GM12874 (cell line): ENCODE results near the gene ARHGAP26.

ENCODE experiments used
- TF ChIP-seq, protein P1 (sequence below): IDR thresholded peaks from 2 replicates; pipeline ENCODE4 v1.5.1; 2011; ENCODE audit warnings: low read depth, mild to moderate bottlenecking, control low read depth, low read length, moderate library complexity; ENCODE audit not compliant: insufficient read depth

Gene ARHGAP26

DNA sequence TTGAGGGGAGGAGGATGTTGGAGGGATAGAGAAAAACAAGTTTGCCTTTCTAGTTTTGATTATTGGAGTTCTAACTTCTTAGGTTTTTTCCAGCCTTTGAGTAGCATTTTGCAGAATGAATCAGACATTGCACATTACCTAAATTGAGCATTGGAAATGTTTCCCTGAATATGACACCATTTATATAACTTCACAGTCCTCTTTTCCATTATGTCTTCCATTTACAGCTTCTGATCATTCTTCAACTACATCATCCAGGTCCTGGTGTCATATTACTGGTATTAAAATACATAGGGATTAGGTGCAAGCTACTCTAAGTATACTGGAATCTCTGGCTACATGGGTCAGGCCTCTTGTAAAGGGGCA lies 286.1 kb downstream of the ARHGAP26 start:
- TF ChIP-seq, protein P1, sequence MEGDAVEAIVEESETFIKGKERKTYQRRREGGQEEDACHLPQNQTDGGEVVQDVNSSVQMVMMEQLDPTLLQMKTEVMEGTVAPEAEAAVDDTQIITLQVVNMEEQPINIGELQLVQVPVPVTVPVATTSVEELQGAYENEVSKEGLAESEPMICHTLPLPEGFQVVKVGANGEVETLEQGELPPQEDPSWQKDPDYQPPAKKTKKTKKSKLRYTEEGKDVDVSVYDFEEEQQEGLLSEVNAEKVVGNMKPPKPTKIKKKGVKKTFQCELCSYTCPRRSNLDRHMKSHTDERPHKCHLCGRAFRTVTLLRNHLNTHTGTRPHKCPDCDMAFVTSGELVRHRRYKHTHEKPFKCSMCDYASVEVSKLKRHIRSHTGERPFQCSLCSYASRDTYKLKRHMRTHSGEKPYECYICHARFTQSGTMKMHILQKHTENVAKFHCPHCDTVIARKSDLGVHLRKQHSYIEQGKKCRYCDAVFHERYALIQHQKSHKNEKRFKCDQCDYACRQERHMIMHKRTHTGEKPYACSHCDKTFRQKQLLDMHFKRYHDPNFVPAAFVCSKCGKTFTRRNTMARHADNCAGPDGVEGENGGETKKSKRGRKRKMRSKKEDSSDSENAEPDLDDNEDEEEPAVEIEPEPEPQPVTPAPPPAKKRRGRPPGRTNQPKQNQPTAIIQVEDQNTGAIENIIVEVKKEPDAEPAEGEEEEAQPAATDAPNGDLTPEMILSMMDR: no peak

DNA sequence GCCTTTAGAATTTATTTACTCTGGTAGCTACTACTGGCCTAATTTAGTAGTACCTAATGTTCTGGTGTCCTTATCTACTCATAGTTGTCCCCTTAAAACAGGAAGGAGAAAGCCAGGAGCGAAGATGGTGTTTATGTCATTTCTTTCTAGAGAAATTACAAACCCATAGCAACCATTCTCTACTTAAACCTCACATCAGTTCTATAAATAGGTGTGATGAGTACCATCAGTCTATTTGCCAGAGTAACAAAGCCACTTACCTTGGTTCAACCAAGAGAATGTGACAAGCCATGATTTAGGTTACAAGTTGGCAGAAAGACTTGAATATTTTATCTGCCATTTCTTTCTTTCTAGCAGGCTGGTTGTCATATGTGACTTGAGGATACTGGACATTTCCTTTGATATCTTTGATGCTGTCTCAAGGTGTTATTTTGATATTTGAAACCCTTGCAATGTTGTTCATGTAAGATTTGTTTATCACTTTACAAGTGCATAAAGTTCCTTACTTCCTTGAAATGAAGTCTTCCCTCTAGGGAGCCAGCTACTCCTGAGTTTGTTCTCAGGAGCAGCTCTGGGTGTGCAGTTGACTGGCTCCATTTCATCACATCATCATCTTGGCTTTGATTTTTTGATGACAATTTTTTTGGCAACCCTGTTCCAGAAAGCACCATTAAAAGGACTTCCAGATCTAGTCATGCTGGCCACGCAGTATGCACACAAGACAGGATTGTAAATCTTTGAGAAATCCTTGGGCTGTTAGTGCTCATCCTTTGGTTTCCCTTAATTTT lies 286.8 kb downstream of the ARHGAP26 start:
- TF ChIP-seq, protein P1: no peak

DNA sequence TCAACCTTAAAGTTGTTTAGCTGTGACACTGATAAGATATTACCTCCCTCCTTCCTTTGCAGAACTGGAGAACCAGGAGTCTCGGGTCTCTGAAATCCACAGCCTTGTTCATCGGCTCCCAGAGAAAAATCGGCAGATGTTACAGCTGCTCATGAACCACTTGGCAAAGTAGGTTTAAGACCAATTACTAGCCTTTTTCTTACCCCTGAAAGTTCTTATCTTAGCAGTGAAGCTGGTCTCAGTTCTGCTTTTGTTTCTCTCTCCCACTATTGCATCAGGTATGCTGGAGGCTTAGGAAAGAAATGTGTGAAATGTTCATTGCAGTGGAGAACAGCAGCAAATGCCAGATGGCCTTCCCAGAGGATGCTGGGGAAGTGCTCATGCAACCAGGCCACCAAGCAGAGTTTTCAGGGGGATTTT lies 287.4 kb downstream of the ARHGAP26 start:
- TF ChIP-seq, protein P1: no peak

DNA sequence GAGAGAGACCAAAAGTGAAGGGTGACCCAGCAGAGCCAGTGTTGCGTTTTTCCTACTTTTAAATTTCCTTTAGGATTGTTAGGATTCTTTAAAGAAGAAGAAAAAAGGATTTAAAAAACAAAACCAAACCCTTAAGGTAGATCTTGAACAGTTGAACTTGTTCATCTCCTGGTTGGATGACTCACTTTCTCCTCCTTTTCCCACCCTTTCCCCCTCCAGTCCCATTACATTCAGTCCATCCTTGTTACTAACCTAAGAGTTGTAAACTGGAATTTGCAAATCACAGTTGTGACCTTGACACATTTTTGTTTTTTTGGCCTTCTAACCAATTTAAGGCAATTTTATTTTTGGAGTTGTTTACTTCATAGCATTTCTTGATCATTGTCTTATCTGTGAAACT lies 289.2 kb downstream of the ARHGAP26 start:
- TF ChIP-seq, protein P1: no peak

DNA sequence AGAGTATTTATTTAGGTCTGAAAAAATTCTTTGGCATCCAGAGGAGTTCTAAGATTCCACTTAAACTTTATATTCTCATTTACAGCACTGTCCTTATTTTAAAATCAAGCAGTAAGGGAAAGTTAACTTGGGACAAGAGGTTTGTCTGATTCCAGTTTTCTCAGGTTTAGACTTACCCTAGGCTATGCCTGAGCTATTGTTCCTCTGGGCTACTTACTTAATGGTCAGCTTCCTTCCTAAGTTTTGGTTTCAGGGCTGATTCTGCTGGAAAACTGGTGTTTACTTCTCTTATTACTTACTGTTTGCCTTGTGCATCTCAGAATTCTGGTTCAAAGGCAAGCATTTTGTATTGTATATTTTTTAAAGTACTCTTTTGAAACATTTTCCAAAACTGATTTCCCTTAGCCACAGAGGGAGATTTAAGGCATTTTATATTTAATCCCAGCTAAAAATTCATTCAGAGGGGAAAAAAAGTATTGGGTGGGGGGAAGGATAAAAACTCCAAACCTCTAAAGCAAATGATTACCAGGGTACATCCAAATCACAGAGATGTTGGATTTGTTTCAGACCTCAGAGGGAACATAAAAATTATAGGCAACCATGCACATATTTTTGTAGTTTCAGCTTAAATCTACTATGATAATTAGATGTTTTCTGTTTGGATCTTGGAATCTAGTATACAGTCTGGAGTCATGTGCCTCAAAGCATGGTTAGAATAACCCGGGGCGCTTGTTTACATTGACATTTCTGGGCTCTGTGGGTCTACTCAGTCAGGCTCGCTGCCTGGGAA lies 290.0 kb downstream of the ARHGAP26 start:
- TF ChIP-seq, protein P1: no peak

DNA sequence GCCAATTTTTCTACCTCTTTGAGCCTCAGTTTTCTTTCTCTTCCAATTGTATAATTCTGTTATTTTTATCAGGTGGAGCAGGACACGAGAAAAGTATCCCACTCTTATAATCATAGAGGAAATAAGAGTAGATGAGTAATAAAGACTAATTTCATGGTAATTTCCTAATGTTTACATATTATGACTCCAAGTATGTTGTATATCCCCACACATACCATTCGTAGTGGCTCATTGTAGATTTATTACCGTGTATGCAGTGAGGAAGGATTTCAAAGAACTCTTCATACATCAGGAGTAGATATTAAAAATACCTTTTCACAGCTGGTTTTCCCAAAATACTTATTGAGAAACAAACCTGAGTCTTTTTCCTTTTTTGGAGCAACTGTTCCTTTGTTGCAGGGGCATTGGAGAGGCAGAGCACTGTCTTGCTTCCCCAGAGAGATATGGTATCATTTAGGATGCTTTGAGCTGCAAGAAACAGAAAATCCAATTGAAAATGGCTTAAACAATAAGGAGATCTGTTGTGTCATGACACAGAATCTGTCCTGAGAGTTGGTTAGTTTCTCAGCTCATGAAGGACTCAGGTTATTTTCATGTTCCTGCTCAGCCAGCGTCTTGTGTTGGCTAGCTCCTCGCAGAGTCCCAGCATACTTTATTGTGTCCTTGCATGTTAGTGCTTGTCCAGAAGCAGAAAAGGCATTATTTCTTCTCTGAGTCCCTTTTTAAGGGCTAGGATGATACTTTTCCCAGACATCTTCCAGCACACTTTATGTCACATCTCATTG lies 291.2 kb downstream of the ARHGAP26 start:
- TF ChIP-seq, protein P1: no peak

DNA sequence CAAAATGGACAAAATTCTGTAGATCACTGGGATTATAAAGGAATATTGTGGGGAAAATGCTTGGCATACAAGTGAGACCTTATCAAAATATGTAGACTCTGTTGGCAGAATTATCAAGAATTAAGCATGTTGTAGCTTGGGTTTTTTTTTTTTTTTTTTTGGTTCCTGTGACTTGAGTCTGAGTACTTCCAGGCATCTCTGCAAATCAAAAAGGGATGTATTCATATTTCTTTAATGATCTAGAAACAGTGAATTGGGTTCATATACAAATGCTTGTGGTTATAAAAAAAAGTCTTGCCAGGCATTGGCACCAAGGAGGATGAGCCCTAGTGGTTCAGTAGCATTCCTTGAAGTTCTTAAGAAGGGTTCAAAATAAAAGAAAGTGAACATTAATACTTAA lies 292.2 kb downstream of the ARHGAP26 start:
- TF ChIP-seq, protein P1: no peak
